Stimulated activated CD4-positive, alpha-beta T cell treated with anti-CD3 and anti-CD28 coated beads, TNF-alpha, amount 100 ng/mL, for 24 hours (primary cell): ENCODE data around the gene CDH16.
A peak's percentile ranks its signal among the peaks of the same experiment; 100 is the strongest.

ENCODE experiments used
- DNase-seq, 3 experiments: peaks; one replicate each; pipeline ENCODE4 v3.0.0-alpha.2; 2020; ENCODE audit warnings: low read depth in 3 of 3

Gene CDH16

DNA sequence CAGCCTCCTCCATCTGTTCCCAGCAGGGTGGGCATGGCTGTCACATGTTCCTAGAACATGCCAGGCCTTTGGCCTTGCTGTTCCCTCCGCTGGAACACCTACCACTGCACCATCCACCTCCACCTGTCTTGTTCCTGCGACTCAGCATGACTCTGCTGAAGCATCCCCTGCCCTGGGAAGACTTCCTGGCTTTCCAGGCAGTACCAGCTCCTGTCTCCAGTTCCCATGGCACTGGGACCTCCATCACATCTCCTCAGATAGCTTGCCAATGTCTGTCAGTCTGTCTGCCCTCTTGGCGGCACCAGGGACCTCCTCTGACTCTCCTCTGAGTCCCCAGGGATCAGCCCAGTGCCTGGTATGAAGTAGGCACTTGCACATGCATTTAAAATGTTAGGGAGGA, 22.7 kb downstream of the CDH16 start:
- DNase-seq: no peak

DNA sequence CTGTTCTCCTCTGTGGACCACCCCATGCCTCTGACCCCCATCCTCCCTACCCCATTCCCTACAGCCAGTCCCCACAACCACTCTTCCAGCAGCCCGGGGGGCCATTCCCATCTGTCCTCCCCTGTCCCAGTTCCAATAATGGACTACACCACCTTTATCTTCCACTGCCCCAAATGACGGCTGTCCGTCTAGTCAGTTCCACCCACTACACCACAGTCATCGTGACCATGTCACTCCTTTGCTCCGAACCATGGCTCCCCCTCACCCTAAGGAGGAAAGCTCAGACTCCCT, 23.1 kb downstream of the CDH16 start:
- DNase-seq: no peak

DNA sequence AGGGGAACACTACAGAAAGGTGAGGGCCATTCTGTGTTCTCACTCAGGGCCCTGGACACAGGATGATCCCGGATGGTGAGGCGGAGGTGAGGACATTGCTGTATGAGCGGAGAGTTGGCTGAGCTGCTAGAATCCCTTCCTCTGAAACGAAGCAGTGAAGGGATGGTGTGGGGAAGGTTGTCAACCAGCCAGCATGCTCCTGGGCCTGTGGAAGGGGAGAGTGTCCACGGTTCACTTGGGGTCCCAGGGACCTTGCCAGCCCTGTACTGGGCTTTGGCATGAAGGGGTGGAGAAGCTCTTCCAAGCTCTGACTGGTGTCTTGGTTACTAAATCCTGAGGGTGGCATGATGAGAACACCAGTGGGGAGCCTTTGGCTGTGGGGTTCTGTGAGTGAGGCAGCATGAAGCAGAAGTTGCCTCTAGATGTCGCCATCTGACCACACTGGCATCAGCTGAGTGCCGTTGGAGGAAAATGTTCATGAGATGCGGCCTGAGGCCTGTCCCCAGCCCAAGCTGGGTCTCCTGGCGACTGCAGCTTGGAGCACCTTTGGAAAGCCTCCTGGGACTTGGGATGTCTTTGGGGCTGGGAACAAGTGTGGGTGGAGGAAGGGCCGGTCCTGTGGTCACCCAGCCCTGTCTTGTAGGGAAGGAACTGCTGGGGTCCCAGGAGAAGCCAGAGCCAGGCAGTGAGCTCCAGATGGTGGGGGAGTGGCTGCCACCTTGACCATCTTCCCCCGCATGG, 23.6 kb downstream of the CDH16 start:
- DNase-seq: peak in 2 of 3 experiments; percentile 34 to 48

DNA sequence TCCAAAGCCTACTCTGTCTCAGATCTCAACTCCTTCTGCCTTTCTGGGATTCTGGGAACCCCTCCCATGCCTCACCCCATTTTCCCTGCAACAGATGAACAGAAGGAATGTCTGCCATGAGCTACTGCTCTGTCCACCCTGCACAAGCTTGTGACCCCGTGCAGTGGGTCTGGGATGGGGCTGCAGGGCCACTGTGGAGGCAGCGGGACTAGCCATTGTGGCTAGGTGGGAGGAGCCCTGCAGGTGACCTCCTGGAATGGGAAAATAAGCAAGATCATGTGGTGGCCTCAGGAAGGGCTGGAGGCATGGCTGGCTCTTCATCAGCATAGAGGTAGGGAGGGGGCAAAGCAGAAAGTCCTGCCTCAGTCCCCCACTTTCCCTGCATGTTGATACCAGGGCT, 24.6 kb downstream of the CDH16 start:
- no peak for DNase-seq

DNA sequence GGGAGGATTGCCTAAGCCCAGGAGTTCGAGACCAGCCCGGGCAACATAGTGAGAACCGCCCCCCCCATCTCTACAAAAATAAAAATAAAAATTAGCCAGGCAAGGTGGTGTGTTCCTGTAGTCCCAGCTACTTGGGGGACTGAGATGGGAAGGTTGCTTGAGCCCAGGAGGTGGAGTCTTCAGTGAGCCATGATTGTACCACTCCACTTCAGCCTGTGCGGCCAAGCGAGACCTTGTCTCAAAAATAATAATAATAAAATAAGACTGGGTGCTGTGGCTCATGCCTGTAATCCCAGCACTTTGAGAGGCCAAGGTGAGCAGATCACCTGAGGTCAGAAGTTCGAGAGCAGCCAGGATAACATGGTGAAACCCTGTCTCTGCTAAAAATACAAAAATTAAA, 26.9 kb downstream of the CDH16 start:
- DNase-seq: no peak

DNA sequence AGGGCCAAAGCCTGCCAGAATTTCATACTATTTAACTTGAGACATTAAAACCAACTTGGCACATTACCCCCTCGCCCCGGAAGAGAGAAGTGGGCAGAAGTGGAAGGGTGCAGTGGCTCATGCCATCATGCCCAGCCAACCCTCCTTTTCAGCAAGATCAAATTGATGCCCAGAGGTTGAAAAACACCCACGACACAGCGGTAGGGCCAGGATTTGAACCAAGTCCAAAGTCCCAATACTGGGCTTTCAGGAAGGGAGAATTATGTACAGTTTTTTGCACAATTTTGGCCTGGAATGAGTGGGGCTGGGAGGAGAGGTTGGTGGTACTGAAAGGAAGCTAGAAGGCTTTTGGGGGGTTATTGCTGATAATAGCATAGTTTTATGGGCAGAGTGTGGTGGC, 27.3 kb downstream of the CDH16 start:
- DNase-seq: no peak

DNA sequence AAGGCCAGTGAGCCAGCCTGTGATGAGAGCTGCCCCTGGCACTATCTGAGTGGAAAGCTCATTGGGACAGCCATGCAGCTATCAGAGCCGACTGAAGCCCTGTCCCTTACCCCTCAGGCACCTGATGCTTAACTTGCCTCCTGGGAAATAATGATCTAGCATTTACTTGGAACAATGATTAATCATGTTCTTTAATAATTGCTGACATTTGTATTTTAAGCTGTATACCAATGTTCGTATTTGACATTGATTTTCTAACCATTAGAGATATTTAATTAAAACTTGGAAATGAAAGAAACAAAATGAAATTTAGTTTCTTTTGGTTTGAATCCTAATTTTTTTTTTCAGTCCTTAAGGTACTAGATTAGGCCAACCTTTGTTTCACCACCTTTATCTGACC, 27.9 kb downstream of the CDH16 start:
- DNase-seq: no peak

DNA sequence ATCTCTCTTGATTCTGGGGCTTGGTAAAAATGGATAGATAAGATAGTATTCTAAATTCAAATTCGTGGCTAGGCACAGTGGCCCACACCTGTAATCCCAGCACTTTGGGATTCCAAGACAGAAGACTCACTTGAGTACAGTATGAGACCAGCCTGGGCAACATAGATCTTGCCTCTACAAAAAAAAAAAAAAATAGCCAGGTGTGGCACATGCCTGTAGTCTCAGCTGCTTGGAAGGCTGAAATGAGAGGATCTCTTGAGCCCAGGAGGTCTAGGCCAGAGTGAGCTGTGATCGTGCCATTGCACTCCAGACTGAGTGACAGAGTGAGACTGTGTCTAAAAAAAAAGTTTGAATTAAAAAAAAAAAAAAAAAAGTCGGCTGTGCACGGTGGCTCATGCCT, 29.1 kb downstream of the CDH16 start:
- DNase-seq: no peak

DNA sequence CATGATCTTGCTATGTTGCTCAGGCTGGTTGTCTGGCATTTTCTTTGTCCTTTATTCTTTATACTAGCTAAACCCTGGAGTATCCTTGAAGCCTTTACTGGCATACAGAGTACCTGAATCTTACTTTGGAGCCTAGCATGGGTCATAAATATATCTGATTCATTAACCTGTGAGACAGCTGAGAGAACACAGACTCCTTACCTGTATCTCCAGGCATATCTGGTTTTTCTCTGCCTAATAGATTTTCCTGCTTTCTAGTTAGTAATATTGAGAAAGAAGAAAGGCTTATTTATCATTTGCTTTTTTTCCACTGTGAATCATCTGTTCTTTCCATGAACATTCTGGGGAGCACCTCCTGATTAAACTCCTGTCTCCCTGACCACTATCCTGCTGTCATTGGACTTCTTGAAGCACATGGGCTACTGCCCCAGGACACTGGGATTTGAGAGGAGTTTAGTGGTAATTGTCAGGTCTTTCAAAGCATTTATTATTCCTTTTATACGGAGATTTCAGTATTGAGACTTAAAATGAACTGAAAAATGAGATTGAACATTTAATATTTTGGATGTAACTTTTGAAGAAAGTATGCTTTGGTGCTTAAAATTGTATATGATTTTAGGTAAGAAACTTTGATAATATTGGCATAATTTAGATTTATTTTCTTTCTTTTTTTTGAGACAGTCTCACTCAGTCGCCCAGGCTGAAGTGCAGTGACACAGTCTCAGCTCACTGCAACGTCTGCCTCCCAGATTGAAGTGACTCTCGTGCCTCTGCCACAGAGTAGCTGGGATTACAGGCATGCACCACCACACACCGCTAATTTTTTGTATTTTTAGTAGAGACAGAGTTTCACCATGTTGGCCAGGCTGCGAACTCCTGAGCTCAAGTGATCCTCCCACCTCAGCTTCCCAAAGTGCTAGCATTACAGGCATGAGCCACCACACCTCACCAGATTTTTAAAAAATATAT, 29.8 kb downstream of the CDH16 start:
- no peak for DNase-seq

DNA sequence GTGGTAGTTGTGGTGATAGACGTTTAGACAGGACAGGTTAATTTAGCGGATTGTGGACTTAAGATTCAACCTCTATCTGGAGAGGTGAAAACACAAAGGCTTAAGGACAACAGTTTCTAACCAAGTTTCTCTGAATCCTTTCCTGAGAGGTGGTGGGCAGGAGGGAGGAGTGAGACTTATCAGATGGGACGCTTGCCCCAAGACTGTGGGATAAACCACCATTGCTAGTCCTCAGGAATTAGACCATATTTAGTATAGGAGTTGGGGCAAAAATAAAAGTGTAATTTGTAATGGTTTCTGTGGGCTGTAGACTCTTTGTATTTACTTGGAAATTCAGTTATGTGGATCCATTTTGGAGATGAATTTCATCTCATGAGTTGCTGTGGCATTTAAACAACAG, 31.8 kb downstream of the CDH16 start:
- no peak for DNase-seq

DNA sequence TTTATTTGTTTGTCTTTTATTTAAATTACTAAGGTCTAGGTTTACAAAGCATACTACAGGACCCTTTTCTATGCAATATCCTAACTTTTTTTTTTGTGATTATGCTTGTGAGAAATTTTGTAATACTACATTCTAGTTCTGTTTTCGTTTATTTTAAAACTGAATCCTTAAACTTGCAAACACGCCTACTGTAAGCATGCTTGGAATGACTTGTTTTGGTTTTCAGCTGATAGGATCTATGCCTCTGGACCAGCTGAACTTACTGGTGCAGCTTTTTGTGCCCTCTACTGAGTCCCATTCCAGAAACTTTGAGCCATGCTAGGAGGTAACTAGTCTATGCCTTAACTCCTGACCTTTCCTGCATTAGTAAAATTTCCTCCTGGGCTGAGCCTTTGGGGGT, 32.4 kb downstream of the CDH16 start:
- no peak for DNase-seq

DNA sequence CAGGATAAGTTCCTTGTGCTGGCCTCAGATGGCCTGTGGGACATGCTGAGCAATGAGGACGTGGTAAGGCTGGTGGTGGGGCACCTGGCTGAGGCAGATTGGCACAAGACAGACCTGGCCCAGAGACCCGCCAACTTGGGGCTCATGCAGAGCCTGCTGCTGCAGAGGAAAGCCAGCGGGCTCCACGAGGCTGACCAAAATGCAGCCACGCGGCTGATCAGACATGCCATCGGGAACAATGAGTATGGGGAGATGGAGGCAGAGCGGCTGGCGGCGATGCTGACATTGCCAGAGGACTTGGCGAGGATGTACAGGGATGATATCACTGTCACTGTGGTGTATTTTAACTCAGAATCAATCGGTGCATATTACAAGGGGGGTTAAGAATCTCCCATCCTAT, 33.2 kb downstream of the CDH16 start:
- DNase-seq: no peak

DNA sequence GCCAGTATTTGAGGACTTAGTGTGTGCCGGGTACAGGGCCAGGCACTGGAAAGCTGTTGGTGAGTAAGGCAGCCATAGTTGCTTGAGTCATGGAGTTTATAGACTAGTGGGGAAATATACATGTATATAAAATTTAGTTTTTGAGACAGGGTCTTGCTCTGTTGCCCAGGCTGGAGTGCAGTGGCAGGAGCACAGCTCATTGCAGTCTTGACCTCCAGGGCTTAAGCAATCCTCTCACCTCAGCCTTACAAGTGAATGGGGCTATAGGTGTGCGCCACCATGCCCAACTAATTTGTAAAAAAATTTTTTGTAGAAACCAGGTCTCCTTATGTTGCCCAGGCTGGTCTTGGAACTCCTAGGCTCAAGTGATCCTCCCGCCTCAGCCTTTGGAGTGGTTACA, 36.0 kb downstream of the CDH16 start:
- DNase-seq: no peak

DNA sequence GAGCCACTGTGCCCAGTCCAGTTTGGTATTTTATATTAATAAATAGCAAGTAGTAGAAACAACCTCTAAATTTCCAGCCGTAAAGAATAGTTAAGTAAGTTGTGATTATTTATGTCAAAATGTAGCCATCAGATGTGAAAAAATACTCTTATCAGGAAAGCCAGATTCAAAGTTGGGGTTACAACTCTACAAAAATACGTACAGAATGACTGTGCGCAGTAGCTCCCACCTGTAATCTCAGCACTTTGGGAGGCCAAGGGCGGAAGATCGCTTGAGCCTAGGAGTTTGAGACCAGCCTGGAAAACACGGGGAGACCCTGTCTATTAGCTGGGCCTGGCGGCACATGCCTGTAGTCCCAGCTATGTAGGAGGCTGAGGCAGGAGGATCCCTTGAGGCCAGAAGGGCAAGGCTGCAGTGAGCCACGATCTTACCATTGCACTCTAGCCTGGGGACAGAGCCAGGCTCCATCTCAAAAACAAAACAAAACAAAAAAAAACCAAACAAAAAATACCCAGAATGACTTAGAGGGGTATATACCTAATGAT, 36.6 kb downstream of the CDH16 start:
- no peak for DNase-seq

DNA sequence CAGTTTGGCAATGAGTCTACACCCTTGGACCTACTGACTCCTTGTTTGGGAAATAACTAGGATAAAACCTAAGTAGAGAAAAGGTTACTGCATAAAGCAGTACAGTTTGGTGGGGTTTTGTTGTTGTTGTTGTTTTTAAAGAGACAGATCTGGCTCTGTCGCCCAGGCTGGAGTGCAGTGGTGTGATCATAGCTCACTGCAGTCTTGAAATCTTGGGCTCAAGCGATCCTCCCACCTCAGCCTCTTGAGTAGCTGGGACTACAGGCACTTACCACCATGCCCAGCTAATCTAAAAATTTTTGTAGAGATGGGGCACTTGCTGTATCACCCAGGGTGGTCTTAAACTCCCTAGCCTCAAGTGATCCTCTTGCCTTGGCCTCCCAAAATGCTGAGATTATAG, 37.1 kb downstream of the CDH16 start:
- no peak for DNase-seq

DNA sequence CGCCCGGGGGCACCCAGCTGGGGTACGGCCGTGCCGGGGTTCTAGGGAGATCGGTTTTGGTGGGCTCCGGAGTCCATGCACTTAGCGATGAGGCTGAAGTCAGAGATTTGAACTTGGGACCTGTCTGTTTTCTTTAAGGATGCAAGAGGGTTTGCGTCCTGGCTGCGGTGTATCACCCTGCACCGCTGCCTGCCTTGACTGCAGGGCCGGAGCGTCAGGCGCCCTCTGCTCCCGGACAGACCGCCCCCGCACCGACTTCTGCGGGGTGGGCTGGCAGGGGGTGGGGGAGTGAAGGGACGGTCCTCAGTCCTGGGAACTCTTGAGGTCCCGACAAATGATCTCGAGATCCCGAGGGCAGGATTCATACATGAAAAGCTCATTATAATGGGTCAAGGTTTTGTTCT, 37.7 kb downstream of the CDH16 start:
- DNase-seq: peak in 1 of 3 experiments; percentile 22

DNA sequence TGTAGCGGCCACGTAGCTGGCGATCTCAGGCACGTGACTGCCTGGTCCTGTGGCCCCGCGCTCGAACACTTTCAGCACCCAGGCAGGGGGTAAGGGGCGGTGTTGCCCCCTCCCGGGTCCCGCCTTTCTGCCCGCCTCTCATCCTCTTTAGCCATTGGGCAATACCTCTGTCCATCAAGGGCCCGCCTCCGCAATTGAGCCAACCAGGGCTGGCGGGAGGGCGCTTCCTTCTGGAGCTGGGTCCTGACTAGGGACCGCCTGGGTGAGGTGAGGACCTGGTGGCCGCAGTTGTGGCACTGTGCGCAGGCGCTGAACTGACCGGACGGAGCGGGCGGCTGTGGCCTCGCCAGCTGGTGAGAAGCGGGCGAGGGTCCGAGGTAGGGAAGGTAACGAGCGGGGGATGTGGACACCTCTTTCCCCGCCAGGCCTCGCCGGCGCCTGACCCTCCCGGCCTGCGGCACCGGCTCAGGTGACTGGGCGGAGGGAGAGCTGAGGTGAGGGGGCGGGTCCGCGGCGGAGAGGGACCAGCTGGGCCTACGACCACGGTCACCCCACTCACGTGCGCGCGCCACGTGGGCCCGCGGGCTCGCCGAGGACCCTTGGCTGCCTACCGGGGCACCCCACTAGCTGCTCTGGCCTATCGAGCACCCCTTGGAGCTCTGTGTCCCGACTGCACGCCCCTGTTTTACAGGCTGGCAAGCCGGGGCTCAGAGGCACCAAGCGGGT, 38.2 kb downstream of the CDH16 start, which contains the start of gene PDP2:
Gene PDP2, plus strand, starts transcription at position 228 of the 726 bp plus-strand sequence. CDS start 3,770 bp downstream, outside the sequence.
- peak; percentile 77 to 92 (median 87) for DNase-seq

DNA sequence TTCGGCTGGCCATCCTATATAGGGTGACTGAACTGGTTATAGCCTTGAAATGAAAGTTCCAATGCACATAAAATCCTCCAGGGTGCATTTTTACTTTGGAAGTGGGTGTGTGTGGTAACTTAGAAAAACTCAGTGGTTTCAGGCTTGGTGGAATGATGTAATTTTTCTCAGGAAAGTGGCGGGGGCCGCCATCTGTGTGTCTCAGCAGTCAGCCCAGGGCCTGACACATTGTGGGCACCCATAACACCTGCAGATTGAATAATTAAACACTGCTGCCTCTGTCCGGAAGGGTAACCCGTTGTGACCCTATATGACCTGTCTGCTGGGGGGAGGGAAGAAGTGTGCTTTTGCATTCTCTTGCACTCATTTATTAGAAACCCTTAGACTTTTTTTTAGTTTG, 40.6 kb downstream of the CDH16 start:
- DNase-seq: peak in 2 of 3 experiments; percentile 48 to 75

DNA sequence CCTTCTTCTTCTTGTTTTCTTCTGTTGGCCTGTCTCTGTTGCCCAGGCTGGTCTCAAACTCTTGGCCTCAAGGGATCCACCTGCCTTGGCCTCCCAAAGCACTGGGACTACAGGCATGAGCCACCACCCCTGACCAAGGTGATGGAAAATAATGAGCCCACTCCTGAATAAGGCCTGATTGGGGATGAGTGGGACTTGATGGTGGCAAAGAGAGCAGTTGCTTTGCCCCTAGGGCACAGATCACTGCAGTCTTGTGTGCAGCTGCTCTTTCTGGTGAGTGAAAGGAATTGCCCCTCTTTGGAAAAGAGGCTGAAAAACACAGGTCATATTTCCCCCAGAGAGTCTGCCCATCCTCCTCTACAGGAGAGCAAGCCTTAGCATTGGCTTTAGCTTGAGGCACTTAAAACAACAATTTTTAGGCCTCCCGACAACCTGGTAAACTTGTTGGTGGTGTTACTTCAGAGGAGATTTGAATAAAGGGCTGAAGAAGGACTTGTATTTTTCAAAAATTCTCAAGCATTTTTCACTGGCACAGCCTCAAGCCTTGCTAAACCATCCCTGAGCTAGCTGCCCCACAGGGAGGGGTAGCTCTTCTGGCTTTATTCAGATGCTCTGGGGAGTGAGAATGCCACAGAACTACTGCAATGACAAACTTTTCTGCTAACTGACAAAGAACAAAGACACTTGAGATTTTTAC, 44.5 kb downstream of the CDH16 start:
- no peak for DNase-seq

DNA sequence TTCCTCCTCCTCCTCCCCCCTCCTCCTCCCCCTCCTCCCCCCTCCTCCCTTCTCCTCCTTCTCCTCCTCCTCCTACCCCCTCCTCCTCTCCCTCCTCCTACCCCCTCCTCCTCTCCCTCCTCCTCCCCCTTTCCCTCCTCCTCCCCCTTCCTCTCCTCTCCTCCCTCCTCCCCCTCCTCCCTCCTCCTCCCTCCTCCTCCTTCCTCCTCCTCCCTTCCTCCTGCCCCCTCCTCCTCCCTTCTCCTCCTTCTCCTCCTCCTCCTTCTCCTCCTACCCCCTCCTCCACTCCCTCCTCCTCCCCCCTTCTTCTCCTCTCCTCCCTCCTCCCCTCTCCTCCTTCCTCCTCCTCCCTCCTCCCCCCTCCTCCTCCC, 45.0 kb downstream of the CDH16 start:
- DNase-seq: no peak

DNA sequence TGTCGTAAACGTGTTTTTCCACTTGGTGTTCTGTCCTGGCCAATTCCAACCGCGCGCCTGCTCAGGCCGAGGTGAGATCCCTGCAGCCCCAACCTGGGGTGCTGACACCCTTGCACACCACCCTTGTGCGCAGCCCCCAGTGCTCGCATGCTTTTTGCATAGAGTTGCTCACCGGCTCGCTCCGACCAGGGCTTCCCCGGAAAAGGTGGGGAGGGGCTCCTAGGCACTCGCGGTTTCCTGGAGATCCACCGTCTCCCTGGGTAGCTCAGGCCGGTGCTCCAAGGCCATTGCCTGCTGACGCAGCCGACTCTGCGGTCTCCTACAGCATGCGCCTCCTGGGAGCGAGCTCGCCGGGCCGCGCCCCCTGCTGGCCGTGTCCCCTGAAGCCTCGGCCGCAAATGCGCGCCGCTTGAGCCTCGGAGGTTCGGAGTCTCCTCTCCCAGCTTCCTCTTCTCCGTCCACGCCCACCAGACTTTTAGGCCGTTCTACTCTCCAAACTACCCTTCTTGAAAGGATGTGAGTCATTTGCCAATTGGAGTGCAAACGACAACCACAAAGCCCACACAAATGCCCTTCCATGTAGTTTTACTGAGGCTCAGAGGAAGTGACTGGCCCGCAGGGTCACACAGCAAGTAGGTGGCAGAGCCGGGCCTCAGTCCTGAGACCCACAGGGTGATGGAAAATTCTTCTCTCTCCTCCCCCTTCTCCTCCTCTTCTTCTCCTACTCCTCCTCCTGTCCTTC, 45.6 kb downstream of the CDH16 start:
- peak; percentile 71 to 94 (median 85) for DNase-seq
